Measurements from ENCODE around the gene FASN.

DNA sequence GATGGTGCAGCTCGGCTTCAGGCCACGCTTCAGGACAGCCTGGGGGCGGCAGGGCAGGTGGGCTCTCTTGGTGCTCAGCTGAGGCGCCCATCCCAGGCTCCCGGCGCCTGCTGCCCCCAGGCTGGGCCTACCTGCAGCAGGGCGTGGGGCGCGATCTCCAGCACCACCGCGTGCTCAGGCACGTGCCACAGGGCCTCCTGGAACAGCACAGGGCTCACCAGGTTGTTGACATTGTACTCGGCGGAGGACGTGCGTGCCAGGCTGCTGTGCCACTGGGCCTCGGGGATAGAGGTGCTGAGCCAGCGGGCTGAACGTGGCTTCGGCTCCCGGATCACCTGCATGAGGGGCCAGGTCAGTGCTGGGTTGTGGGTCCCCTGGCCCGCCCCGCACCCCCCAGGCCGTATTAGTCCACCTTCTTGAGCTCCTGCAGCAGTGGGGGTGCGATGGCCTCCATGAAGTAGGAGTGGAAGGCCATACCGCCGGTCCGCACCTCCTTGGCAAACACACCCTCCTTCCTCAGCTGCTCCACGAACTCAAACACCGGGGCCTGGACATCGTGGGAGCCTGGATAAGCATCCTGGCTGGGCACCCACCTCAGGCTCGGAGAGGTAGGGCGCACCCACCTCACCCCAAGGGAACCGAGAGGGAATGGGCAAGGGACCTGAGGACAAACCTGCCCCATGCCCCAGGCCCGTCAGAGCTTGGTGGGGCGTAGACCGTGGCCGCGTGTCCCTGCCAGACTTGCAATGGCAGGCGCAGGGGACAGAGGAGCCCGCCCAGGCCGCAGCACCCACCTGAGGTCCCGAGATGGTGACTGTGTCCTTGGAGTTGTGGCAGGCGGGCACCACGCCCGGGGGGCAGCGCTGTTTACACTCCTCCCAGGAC lies 9.0 kb downstream of the FASN start:
- TF ChIP-seq, protein P1, sequence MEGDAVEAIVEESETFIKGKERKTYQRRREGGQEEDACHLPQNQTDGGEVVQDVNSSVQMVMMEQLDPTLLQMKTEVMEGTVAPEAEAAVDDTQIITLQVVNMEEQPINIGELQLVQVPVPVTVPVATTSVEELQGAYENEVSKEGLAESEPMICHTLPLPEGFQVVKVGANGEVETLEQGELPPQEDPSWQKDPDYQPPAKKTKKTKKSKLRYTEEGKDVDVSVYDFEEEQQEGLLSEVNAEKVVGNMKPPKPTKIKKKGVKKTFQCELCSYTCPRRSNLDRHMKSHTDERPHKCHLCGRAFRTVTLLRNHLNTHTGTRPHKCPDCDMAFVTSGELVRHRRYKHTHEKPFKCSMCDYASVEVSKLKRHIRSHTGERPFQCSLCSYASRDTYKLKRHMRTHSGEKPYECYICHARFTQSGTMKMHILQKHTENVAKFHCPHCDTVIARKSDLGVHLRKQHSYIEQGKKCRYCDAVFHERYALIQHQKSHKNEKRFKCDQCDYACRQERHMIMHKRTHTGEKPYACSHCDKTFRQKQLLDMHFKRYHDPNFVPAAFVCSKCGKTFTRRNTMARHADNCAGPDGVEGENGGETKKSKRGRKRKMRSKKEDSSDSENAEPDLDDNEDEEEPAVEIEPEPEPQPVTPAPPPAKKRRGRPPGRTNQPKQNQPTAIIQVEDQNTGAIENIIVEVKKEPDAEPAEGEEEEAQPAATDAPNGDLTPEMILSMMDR (IDR thresholded peaks at IDR 0.05): no peak
- no peak for TF ChIP-seq POLR2A (IDR thresholded peaks at IDR 0.05)
